HG03342 (cell line): ENCODE data around the gene ANKRD49.
"Not testable (repeated sequence)": the region's sequence is repeated elsewhere in the genome, so short reads cannot be mapped to it uniquely, and the experiment has no call there.

Experiments used
- ATAC-seq: cut with Tn5 transposase; IDR thresholded peaks from one replicate; pipeline ENCODE4 v1.9.1; 2021; ENCODE audit warnings: mild to moderate bottlenecking, moderate library complexity; ENCODE audit not compliant: unreplicated experiment

The ANKRD49 gene

GRCh38 chr11:94504689-94505293, 11.0 kb downstream of the ANKRD49 start:
- peak; percentile 55 for ATAC-seq

- not testable (repeated sequence) for ATAC-seq
These were observed 12.7 kb downstream of the ANKRD49 start for GRCh38 chr11:94506513-94506912.

GRCh38 chr11:94507485-94507884, 13.7 kb downstream of the ANKRD49 start:
- no peak for ATAC-seq

- peak; percentile 73 for ATAC-seq
These were observed 18.4 kb downstream of the ANKRD49 start, which contains the start of gene C11orf97 for GRCh38 chr11:94511932-94512781. Gene C11orf97 (plus strand): TSS chr11:94512461. CDS start chr11:94512529, 68 bp downstream.

DNA sequence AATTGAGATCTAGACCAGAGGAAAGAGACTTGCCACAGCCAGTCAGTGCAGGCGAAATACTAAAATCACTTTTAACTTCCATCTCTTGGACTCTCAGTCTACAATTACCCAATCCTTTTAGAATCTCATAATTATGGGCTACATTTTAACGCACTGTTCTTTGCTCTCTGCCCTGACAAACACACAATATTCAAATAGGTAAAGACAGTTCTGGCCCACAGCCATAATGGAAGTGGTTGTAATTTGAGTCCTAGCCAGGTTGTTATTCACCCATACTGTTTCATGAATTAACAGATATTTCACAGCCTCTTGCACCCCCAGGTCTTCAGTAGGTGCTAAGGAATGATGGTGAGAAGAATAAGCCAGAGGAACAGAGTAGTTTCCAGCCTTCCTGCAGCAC, 19.3 kb downstream of the ANKRD49 start:
- ATAC-seq, result peak; percentile 53

DNA sequence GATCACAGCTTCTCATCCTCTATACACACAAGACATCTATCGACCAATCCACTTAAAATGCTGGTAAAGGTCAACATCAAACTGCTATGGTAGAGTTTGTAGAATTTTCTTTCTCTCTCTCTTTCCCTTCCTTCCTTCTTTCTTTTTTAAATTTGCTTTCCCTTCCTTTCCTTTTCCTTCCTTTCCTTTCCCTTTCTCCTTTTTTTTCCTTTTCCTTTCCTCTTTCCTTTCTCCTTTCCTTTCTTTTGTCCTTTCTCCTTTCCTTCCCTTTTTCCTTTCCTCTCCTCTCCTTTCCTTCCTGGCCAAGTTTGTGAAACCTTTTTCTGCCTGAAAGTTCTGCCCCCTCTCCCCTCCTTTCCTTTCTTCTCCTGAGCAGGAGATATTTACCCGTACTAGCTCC, 21.6 kb downstream of the ANKRD49 start:
- no peak for ATAC-seq

- ATAC-seq, result no peak
These were observed 22.9 kb downstream of the ANKRD49 start for GRCh38 chr11:94516725-94517124.

GRCh38 chr11:94518300-94518699, 24.5 kb downstream of the ANKRD49 start:
- ATAC-seq, result no peak

GRCh38 chr11:94519478-94520084, 25.8 kb downstream of the ANKRD49 start:
- ATAC-seq, result no peak

GRCh38 chr11:94521684-94522083, 27.9 kb downstream of the ANKRD49 start:
- peak; percentile 61 for ATAC-seq

DNA sequence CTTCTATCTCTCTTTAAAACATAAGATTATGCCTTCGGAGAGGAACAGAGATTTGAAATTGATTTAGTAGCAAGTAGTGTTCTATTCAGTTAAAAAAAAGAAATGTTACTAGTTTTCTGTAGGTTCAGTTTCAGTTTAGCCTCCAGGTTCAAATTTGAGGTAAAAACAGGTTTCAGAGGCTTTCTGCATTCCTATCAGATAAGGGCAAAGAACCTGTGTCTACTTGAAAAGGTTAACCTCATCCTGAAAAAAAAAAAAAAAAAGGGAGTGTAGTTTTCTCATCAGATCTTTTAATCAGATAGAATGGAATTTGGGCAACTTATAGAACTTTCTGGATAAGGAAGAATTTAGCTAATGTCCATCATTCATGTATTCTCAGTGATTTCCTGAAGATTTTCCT, 30.6 kb downstream of the ANKRD49 start:
- no peak for ATAC-seq

- ATAC-seq, result no peak
These were observed 32.0 kb downstream of the ANKRD49 start for GRCh38 chr11:94525546-94526324.

GRCh38 chr11:94526645-94527438, 33.1 kb downstream of the ANKRD49 start:
- no peak for ATAC-seq

DNA sequence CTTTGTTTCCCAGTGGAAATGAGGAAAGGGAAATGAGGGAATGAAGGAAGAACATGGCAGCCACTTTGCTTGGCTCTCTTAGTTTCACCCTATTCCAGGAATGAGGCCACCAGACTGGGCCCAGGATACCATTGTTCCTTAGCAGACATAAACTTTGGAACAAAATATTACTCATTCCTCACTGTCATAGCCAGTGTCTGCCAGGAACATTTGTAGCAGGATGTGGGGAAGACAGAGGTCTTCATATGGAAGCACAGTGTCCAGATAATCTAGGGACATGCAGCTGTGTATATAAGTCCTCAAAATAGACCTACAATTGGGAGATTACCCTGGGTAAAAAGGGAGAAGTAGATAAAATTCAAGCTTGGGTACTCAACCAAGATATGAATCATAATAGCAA, 34.8 kb downstream of the ANKRD49 start:
- ATAC-seq, result no peak

GRCh38 chr11:94532211-94532610, 38.4 kb downstream of the ANKRD49 start:
- no peak for ATAC-seq

GRCh38 chr11:94533206-94533605, 39.4 kb downstream of the ANKRD49 start:
- no peak for ATAC-seq

DNA sequence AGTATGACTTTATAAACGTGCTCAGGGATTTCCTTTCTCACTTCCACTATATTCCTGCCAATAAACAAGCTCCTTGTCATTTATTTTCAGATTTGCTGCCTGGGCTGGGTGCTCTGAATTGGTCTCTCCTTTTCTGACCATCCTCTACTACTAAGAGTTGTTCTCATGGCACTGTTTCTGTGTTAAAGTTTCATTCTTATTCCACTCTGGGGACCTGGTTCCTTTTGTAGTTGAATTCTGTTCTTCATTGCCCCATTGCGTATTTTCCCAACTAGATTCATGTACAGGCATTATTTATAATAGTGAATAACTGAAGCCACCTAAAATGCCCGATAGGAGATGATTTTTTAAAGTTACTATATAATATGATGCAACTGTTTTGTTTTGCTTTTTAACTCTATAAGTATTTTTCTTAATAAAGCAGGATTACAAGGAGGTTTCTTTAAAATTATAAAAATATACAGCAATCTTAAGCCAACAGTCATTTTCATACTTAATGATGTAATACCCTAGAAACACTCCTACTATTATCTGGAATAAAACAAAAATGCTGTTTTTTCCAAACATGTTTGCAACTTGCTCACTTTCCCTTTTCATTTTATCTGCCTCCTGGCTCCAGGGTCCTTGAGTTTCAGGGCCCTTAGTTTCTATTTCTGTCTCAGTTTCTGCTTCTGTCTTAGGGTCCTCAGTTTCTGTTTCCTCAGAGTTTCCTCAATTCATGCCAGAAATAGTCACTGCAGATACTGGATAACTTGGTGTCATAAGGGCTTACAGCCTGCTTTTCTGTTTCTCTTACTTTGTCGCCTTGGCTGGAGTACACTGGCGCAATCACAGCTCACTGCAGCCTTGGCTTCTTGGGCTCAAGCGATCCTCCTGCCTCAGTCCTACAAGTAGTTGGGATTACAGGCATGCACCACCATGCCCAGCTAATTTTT, 40.2 kb downstream of the ANKRD49 start:
- no peak for ATAC-seq

DNA sequence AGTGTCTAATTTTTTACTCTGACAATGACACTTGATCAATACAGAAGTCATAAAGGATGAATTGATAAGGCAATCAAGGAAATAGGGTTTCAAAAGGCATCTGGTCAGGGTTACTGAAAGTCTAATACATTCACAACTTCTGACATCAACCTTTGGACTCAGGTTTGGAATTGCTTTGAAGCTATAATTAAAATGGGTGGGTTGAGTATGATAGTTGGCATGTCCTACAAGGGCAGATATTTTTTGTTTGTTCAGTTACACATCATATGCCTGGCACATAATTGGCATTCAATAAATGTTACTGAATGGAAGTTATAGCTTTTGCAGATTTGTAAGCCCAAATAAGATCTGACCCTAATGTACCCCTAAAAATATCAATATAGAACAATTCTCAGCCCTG, 42.6 kb downstream of the ANKRD49 start:
- no peak for ATAC-seq

DNA sequence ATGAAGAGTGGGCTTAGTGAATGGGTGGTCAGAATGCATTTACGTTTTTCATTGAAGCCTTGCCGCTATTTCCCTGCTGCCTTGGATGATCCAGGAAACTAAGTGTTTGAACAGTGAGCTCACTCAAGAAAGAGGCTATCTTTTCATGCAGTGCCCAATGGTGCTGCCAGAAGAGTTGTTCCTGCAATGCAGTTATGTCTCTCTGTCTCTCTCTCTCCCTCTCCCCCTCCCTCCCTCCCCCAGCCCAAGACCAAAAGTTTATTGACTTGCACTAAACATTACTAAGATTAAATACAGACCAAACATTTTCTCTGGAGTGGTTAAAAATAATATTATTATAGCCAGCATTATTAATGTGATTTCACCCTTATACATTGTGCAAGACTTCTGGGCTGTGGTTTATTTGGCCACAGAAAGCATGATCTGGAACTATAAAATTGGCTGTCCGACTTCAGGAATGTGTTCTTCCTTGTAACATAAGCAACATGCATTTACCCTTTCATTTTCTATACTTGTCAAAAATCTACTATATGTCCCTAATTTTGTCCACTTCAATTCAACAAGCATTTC, 43.3 kb downstream of the ANKRD49 start:
- ATAC-seq, result no peak
